Adrenal gland (tissue), 5 donors: Measurements from ENCODE around the gene ILK.

Experiments
- POLR2A ChIP-seq, 2 donors: fragments of 450-650 bp; IDR thresholded peaks; one replicate each; pipeline ENCODE4 v1.6.1; 2017; ENCODE audit warnings: antibody characterized with exemption in 2 of 2, mild to moderate bottlenecking in 2 of 2, moderate library complexity in 1 of 2
- TF ChIP-seq, protein P1 (sequence below), 6 experiments: fragments of 450-650 bp in 4 of 6; fragments of 200-600 bp in 2 of 6; sonication (generic) in 1 of 6; IDR thresholded peaks; 1 replicate in 5 of 6; 2 replicates in 1 of 6; pipeline versions ENCODE4 v1.5.1 to v1.8.0; 2016 to 2021; ENCODE audit warnings: antibody characterized with exemption in 6 of 6, mild to moderate bottlenecking in 2 of 6, moderate library complexity in 1 of 6
- donor health status: DM: no; HTN: no; CAD: no.

DNA sequence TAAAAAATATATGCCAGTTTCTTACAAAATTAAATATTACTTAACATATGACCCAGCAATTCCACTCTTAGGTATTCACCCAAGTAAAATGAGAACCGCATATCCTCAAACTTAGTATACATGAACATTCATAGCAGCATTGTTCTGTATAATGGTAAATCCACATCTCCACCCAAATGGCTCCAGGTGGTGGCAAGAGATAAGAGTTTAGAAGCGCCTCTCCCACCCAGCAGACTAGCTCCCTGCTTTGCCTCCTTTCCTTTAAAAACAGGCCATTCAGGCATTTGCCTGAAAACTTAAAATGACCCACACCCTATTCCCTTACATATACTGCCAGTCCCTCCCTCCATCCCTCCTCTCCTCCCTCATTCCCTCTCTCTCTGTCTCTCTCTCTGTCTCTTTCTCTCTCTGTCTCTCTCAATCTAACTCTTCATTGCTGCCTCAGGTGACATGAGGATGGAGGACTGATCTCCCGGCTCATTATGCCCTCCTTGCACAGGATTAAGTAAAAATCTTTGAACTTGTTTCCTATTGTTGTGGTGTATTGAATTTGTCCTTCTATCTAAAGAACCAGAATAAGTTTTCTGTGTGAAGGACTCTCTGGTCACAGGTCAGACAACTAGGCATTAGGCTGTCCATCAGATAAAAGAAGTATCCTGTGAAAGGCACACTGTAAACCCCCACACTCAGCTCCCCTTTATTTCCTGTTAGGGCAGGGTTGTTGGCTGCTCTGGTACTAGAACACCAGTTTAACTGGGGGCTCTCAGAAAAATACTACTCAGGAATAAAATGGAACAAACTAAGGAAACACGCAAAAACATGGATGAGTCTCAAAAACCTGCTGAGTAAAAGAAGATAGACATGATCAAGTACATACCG lies 48.5 kb upstream of the ILK start:
- TF ChIP-seq, protein P1, sequence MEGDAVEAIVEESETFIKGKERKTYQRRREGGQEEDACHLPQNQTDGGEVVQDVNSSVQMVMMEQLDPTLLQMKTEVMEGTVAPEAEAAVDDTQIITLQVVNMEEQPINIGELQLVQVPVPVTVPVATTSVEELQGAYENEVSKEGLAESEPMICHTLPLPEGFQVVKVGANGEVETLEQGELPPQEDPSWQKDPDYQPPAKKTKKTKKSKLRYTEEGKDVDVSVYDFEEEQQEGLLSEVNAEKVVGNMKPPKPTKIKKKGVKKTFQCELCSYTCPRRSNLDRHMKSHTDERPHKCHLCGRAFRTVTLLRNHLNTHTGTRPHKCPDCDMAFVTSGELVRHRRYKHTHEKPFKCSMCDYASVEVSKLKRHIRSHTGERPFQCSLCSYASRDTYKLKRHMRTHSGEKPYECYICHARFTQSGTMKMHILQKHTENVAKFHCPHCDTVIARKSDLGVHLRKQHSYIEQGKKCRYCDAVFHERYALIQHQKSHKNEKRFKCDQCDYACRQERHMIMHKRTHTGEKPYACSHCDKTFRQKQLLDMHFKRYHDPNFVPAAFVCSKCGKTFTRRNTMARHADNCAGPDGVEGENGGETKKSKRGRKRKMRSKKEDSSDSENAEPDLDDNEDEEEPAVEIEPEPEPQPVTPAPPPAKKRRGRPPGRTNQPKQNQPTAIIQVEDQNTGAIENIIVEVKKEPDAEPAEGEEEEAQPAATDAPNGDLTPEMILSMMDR (IDR thresholded peaks at IDR 0.05), result no peak
- no peak for TF ChIP-seq POLR2A (IDR thresholded peaks at IDR 0.05)
